Panc1 (cell line): ENCODE results near the gene NPIPB6.
"Not testable (repeated sequence)": the region's sequence is repeated elsewhere in the genome, so short reads cannot be mapped to it uniquely, and the experiment has no call there.

Experiments used
- CTCF ChIP-seq: fragments of 450-650 bp; IDR thresholded peaks from 2 replicates; pipeline ENCODE4 v1.5.1; 2017; ENCODE audit warnings: mild to moderate bottlenecking
- REST ChIP-seq, 2 experiments: IDR thresholded peaks; 2 replicates each; pipeline ENCODE4 v1.6.1; 2011 to 2012; ENCODE audit warnings: low read depth in 2 of 2, control low read depth in 1 of 2, low read length in 1 of 2, mild to moderate bottlenecking in 1 of 2, moderate library complexity in 1 of 2; ENCODE audit not compliant: insufficient read depth in 1 of 2

GRCh38 chr16:28367926-28368325 is 4.6 kb upstream of the NPIPB6 start:
- not testable (repeated sequence) for TF ChIP-seq CTCF; REST (IDR thresholded peaks at IDR 0.05; ENCODE audit: insufficient read depth in 1 of 2, low read depth in 2 of 2, low read length in 1 of 2)
